Heart left ventricle (tissue), 16 donors: ENCODE results near the gene SERPINA5. TPM values are rescaled to one million over a fixed set of nuclear protein-coding genes. Genes with fewer than 3 reads are reported as not detected.

Experiments used
- ATAC-seq, 4 donors: fragments of 200-7000 bp; cut with Tn5 transposase; one replicate each; pipeline ENCODE4 v1.9.1; 2020 to 2022; ENCODE audit warnings: moderate library complexity in 4 of 4, mild to moderate bottlenecking in 3 of 4, moderate number of reproducible peaks in 1 of 4
- DNase-seq, 5 donors: peaks; one replicate each; pipeline ENCODE4 v3.0.0-alpha.2; 2020
- H3K27ac ChIP-seq, 12 donors: fragments of 200-600 bp; sonication (generic) in 4 of 12; one replicate each; pipeline versions ENCODE4 v1.5.0 to v1.8.0; 2016 to 2022; ENCODE audit warnings: mild to moderate bottlenecking in 2 of 12
- H3K27me3 ChIP-seq, 9 donors: fragments of 200-600 bp; sonication (generic) in 2 of 9; one replicate each; pipeline versions ENCODE4 v1.5.1 to v1.8.0; 2016 to 2022; ENCODE audit warnings: mild to moderate bottlenecking in 3 of 9
- H3K36me3 ChIP-seq, 9 donors: fragments of 200-600 bp; sonication (generic) in 2 of 9; one replicate each; pipeline versions ENCODE4 v1.5.0 to v1.8.0; 2018 to 2022; ENCODE audit warnings: mild to moderate bottlenecking in 2 of 9
- H3K4me1 ChIP-seq, 12 donors: fragments of 200-600 bp; sonication (generic) in 4 of 12; one replicate each; pipeline versions ENCODE4 v1.5.0 to v1.8.0; 2016 to 2022; ENCODE audit warnings: mild to moderate bottlenecking in 3 of 12
- H3K4me3 ChIP-seq, 12 donors: fragments of 200-600 bp; sonication (generic) in 4 of 12; one replicate each; pipeline versions ENCODE4 v1.5.0 to v1.8.0; 2017 to 2022; ENCODE audit warnings: mild to moderate bottlenecking in 9 of 12, moderate library complexity in 4 of 12
- H3K9me3 ChIP-seq, 12 donors: fragments of 200-600 bp; sonication (generic) in 4 of 12; one replicate each; pipeline versions ENCODE4 v1.5.0 to v1.8.0; 2016 to 2022; ENCODE audit warnings: mild to moderate bottlenecking in 1 of 12
- CTCF ChIP-seq, 12 donors: fragments of 200-600 bp; sonication (generic) in 4 of 12; IDR thresholded peaks; one replicate each; pipeline versions ENCODE4 v1.5.0 to v1.8.0; 2018 to 2022; ENCODE audit warnings: antibody characterized with exemption in 12 of 12, mild to moderate bottlenecking in 5 of 12
- POLR2A ChIP-seq, 2 donors: fragments of 450-650 bp; IDR thresholded peaks; one replicate each; pipeline ENCODE4 v1.6.1; 2017; ENCODE audit warnings: antibody characterized with exemption in 2 of 2, mild to moderate bottlenecking in 2 of 2, moderate library complexity in 2 of 2
- WGBS, 4 donors: extraction: QIAGEN DNeasy Blood & Tissue Kit in 2 of 4; methylation state at CpG; one replicate each; pipeline versions ENCODE4 v1.1.5 to v1.1.7; 2013 to 2018; 5-methylcytosine and 5-hydroxymethylcytosine counted together
- intact Hi-C, 10 donors: fragments of 100-400 bp; cut with DNase I; formaldehyde crosslinking; loops; one replicate each; pipeline versions ENCODE4 v1.11.1 to v1.14.2; 2022
- polyA plus RNA-seq, 2 donors: library from polyadenylated mRNA; stranded (reverse); fragments of 200-250 nt; gene quantifications; one replicate each; pipeline ENCODE4 v1.2.3, GENCODE V29; 2013
- total RNA-seq, 9 donors: library from RNA; depleted of rRNA in 2 of 9; stranded (reverse); fragments of >200 nt in 2 of 9; fragmentation: NEBNext Ultra II Directional in 3 of 9; extraction: Animal tissue kit (Norgen Biotek cat#: 25700) in 3 of 9; gene quantifications; one replicate each; pipeline versions ENCODE4 v1.1.0 to v1.2.4, GENCODE V29; 2016 to 2023
- donor health status: ischemic (EF 13 %, LVEDD 7.1; RV severe dilation, severe dysfunction).
- donor health status: healthy with polysubstance abuse.
- donor health status: DM: no; HTN: yes; CAD: no.
- donor health status: DM: no; HTN: no; CAD: no.
- donor health status: ischemic (EF 25% LVEDD 6.9; RV normal size, moderate dysfunction).
- donor health status: ischemic (EF 25% LVEDD 5.7; RV mildly dilated, moderate dysfunction).
- donor health status: healthy.
- donor health status: DM: yes; HTN: yes; CAD: no.
- donor health status: ischemic (EF 35%, LVEDD 5.7; RV mildly dilated, moderate dysfunction).
- donor health status: nonischemic (EF 11% LVEDD 7.7; RV severe dilation, severe dysfunction).
- donor health status: DM: yes; HTN: yes; CAD: no.
- donor health status: PGD.
- donor health status: ischemic (EF 29% LVEDD 5.4; RV normal size, mild dysfunction).
- donor health status: nonischemic (EF 23%, LVEDD 6.1; RV moderate dilation, normal function).

Gene SERPINA5
- total and polyA plus RNA-seq, 11 donors: 0.54 to 4.5 (median 1.1) TPM

GRCh38 chr14:94624537-94625352 is 43.5 kb downstream of the SERPINA5 start:
- Histone ChIP-seq H3K27me3 (peaks cover 0 to 15% (median 0%) of the 10 kb centered on the region in 9 donors), H3K36me3 (no peaks in the 10 kb centered on the region), H3K4me3 (no peak overlapping the region), H3K27ac (no peak overlapping the region), H3K9me3 (peaks cover 0 to under 1% (median 0%) of the 10 kb centered on the region in 12 donors), H3K4me1 (no peaks in the 10 kb centered on the region)
- no peak for TF ChIP-seq CTCF (IDR thresholded peaks at IDR 0.05)
- DNase-seq: no peak
- ATAC-seq: no peak
- intact Hi-C loops: no loop called here
- WGBS, 4 donors: 79 to 84% (median 80%) methylated on average over 10 of the region's 10 CpGs

- ATAC-seq: peak in 1 of 4 donors; percentile 40
- Histone ChIP-seq H3K4me3 (no peak overlapping the region), H3K4me1 (no peaks in the 10 kb centered on the region), H3K27me3 (peaks cover 0 to 15% (median 0%) of the 10 kb centered on the region in 9 donors), H3K36me3 (no peaks in the 10 kb centered on the region), H3K9me3 (no peaks in the 10 kb centered on the region), H3K27ac (no peak overlapping the region)
- WGBS, 4 donors: 69 to 88% (median 75%) methylated on average over 2 of the region's 2 CpGs
- TF ChIP-seq CTCF (IDR thresholded peaks at IDR 0.05) (no peak), POLR2A (IDR thresholded peaks at IDR 0.05) (no peak)
- intact Hi-C loops: no loop called here
- DNase-seq: no peak
Observed at GRCh38 chr14:94625353-94625635, 44.1 kb downstream of the SERPINA5 start.

- intact Hi-C loops: no loop called here
- H3K4me1 ChIP-seq: no peaks in the 10 kb centered on the region
- H3K9me3 ChIP-seq: no peaks in the 10 kb centered on the region
- H3K4me3 ChIP-seq: no peak overlapping the region
- H3K27me3 ChIP-seq: peaks cover 0 to 24% (median 2%) of the 10 kb centered on the region in 9 donors
- 77 to 86% (median 81%) methylated on average over 5 of the region's 5 CpGs for WGBS, 4 donors
- no peak for ATAC-seq
- H3K27ac ChIP-seq: no peak overlapping the region
- no peak for TF ChIP-seq CTCF (IDR thresholded peaks at IDR 0.05)
- no peak for TF ChIP-seq POLR2A (IDR thresholded peaks at IDR 0.05)
- no peaks in the 10 kb centered on the region for H3K36me3 ChIP-seq
- no peak for DNase-seq
Observed at GRCh38 chr14:94628578-94628977, 47.4 kb downstream of the SERPINA5 start.

GRCh38 chr14:94630396-94630795 is 49.2 kb downstream of the SERPINA5 start:
- Histone ChIP-seq H3K27me3 (peaks cover 0 to 24% (median 0%) of the 10 kb centered on the region in 9 donors), H3K4me3 (no peak overlapping the region), H3K27ac (no peak overlapping the region), H3K9me3 (no peaks in the 10 kb centered on the region), H3K4me1 (no peaks in the 10 kb centered on the region), H3K36me3 (no peaks in the 10 kb centered on the region)
- intact Hi-C loops: no loop called here
- WGBS, 4 donors: 65 to 97% (median 81%) methylated on average over 4 of the region's 4 CpGs
- no peak for DNase-seq
- ATAC-seq: no peak
- TF ChIP-seq CTCF (IDR thresholded peaks at IDR 0.05): no peak
- TF ChIP-seq POLR2A (IDR thresholded peaks at IDR 0.05): no peak
